ENCODE results near the gene PFDN1. TPM values are rescaled to one million over a fixed set of nuclear protein-coding genes. Genes with fewer than 3 reads are reported as not detected.
A peak's percentile ranks its signal among the peaks of the same experiment; 100 is the strongest.

PFDN1 gene
- total and polyA plus RNA-seq, 10 of the 15 experiments (the other 5 are each of a cell fraction or from before 2014, with no cell fraction given) = 62.9 to 193 (median 102) TPM

DNA sequence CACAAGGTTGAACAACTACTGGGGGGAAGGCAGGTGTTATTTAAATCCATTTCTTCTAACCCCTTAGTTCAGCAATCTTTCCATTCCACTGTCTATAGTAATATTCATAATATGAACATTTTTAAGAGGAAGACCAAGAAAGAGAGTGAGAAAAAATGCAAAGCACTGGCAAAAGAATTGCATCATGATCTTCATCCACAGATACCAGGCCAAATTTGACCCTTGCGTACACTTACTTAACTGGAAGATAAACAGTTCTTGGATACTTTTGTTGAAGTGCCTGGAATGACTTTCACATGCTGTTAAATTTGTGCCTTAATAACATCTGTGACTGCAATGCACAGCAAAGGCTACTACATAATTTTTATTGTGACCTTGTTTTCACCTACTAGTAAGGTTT lies 1.8 kb downstream of the PFDN1 start:
- DNase-seq (ENCODE audit: low read depth, low spot score) (no peak), ATAC-seq (no peak), FAIRE-seq (no peak)
- H3K36me3 ChIP-seq (ENCODE audit: control insufficient read depth in 2 of 2, insufficient read depth in 2 of 2, low read length in 1 of 2) = peaks cover 0 to 9% of the 10 kb centered on the region in 2 experiments; a peak in 2 of 4 replicates
- H3K4me1 ChIP-seq (ENCODE audit: control insufficient read depth, insufficient read depth, low read length) = no peaks in the 10 kb centered on the region
- H3K27me3 ChIP-seq (replicated peaks in 1 of 2; ENCODE audit: control insufficient read depth in 2 of 2, insufficient read depth in 2 of 2, low read length in 1 of 2) = no peaks in the 10 kb centered on the region
- in situ Hi-C loops (cut with MboI) (no loop called here), intact Hi-C loops (cut with micrococcal nuclease; ENCODE audit: unreplicated experiment) (loop anchor here (5.0 kb wide), 1 partner anchor 46 kb away; the partner anchor contains the start of gene HBEGF)
- no peak overlapping the region for H3K9ac ChIP-seq (ENCODE audit: control insufficient read depth, insufficient read depth, low read length)
- peaks cover 36% of the 10 kb centered on the region for H3K79me2 ChIP-seq (ENCODE audit: control insufficient read depth, insufficient read depth, low read length)
- CTCF ChIA-PET = interaction anchor here (1.1 to 2.3 kb wide), 2 partner anchors 8 to 61 kb away, joined by 3 to 9 read pairs; no protein-coding TSS in a partner anchor
- TF ChIP-seq DPF2 (IDR thresholded peaks at IDR 0.05) = no peak
- no peak for TF ChIP-seq PML (IDR thresholded peaks at IDR 0.05; ENCODE audit: low read length)
- no peak for TF ChIP-seq POU2F2 (IDR thresholded peaks at IDR 0.05; ENCODE audit: borderline replicate concordance, low read depth, low read length)
- TF ChIP-seq KAT2A (conservative IDR thresholded peaks at IDR 0.05; ENCODE audit: control insufficient read depth, low read depth, low read length) = no peak
- SMC1A ChIA-PET (ENCODE audit: uncharacterized antibody, unreplicated experiment) = interaction anchor here (1.1 kb wide), 1 partner anchor 15 kb away, joined by 3 read pairs; no protein-coding TSS in a partner anchor
- H2AFZ ChIP-seq (ENCODE audit: control insufficient read depth, low read depth, low read length) = no peak overlapping the region
- no TSS peak for BruUV-seq (replicated peaks)
- H3K27ac ChIP-seq (ENCODE audit: control insufficient read depth, insufficient read depth) = no peak overlapping the region
- RAD21 ChIA-PET (ENCODE audit: unreplicated experiment) = interaction anchor here (2.1 kb wide), 1 partner anchor 51 kb away, joined by 7 read pairs; no protein-coding TSS in a partner anchor
- no peaks in the 10 kb centered on the region for H3K9me3 ChIP-seq (replicated peaks; ENCODE audit: control insufficient read depth, insufficient read depth, low read length)
- H3K4me3 ChIP-seq = peak overlapping the region; percentile 3; the same call in 1 of the 2 replicates
- no peaks in the 10 kb centered on the region for H4K20me1 ChIP-seq (ENCODE audit: control insufficient read depth, insufficient read depth)
- POLR2A ChIA-PET = no interaction called here
- 100% methylated on average over 1 of the region's 1 CpG for WGBS (ENCODE audit: insufficient coverage, insufficient replicate concordance, low lambda C conversion rate, missing lambda C conversion rate)
- H3K4me2 ChIP-seq (ENCODE audit: control insufficient read depth, insufficient read depth) = peak overlapping the region; percentile 59; the same call in 1 of the 2 replicates

DNA sequence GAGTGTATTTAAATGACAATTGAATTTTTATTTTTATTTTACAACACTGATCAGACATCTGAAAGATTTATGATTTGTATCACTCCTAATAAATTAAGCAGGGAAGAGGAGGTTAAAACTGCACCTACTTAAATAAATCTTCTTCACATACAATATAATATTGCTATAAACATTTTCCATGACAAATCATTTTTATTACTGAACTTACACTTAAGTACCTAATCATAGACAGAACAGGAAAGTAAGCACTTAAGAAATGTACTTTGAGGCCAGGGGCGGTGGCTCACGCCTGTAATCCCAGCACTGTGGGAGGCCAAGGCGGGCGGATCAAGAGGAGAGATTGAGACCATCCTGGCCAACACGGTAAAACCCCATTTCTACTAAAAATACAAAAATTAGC lies 3.8 kb downstream of the PFDN1 start:
- 86% methylated on average over 5 of the region's 5 CpGs for WGBS (ENCODE audit: insufficient coverage, insufficient replicate concordance, low lambda C conversion rate, missing lambda C conversion rate)
- no peaks in the 10 kb centered on the region for H3K9me3 ChIP-seq (replicated peaks; ENCODE audit: control insufficient read depth, insufficient read depth, low read length)
- POLR2A ChIA-PET = no interaction called here

More for the DNA sequence above, 3.8 kb downstream of the PFDN1 start:
- SMC1A ChIA-PET (ENCODE audit: uncharacterized antibody, unreplicated experiment) = interaction anchor here (0.6 kb wide), 1 partner anchor 49 kb away, joined by 3 read pairs; no protein-coding TSS in a partner anchor
- no peak for ATAC-seq
- BruUV-seq (replicated peaks) = no TSS peak
- H3K9ac ChIP-seq (ENCODE audit: control insufficient read depth, insufficient read depth, low read length) = no peak overlapping the region
- H4K20me1 ChIP-seq (ENCODE audit: control insufficient read depth, insufficient read depth) = no peaks in the 10 kb centered on the region
- no peak overlapping the region for H2AFZ ChIP-seq (ENCODE audit: control insufficient read depth, low read depth, low read length)
- no peak overlapping the region for H3K4me2 ChIP-seq (ENCODE audit: control insufficient read depth, insufficient read depth)
- peaks cover 47% of the 10 kb centered on the region for H3K79me2 ChIP-seq (ENCODE audit: control insufficient read depth, insufficient read depth, low read length)
- RAD21 ChIA-PET (ENCODE audit: unreplicated experiment) = interaction anchor here (0.6 kb wide), 1 partner anchor 55 kb away, joined by 3 read pairs; no protein-coding TSS in a partner anchor
- no peak for FAIRE-seq
- no peaks in the 10 kb centered on the region for H3K27me3 ChIP-seq (replicated peaks in 1 of 2; ENCODE audit: control insufficient read depth in 2 of 2, insufficient read depth in 2 of 2, low read length in 1 of 2)
- H3K36me3 ChIP-seq (ENCODE audit: control insufficient read depth in 2 of 2, insufficient read depth in 2 of 2, low read length in 1 of 2) = peaks cover 0 to 9% of the 10 kb centered on the region in 2 experiments; a peak in 2 of 4 replicates
- no peak for DNase-seq (ENCODE audit: low read depth, low spot score)
- H3K27ac ChIP-seq (ENCODE audit: control insufficient read depth, insufficient read depth) = no peak overlapping the region
- no peak overlapping the region for H3K4me3 ChIP-seq
- in situ Hi-C loops (cut with MboI) = no loop called here
- CTCF ChIA-PET = interaction anchor here (1.1 to 4.0 kb wide), 2 partner anchors 48 to 53 kb away, joined by 5 to 19 read pairs; partner anchors contain the start of gene HBEGF
- TF ChIP-seq SREBF1 (IDR thresholded peaks at IDR 0.05; ENCODE audit: low read length) = no peak
- H3K4me1 ChIP-seq (ENCODE audit: control insufficient read depth, insufficient read depth, low read length) = no peaks in the 10 kb centered on the region
- intact Hi-C loops (cut with micrococcal nuclease; ENCODE audit: unreplicated experiment) = no loop called here
